GM21717 (cell line): ENCODE results near the gene PRICKLE4.

Source experiments
- ATAC-seq: cut with Tn5 transposase; IDR thresholded peaks from one replicate; pipeline ENCODE4 v1.9.1; 2021; ENCODE audit warnings: mild to moderate bottlenecking, moderate library complexity; ENCODE audit not compliant: unreplicated experiment

Gene PRICKLE4

GRCh38 chr6:41769376-41769775 lies 11.2 kb upstream of the PRICKLE4 start:
- ATAC-seq: no peak

- no peak for ATAC-seq
Measured at GRCh38 chr6:41770381-41771057, 10.1 kb upstream of the PRICKLE4 start.

GRCh38 chr6:41771058-41771983 lies 9.3 kb upstream of the PRICKLE4 start:
- ATAC-seq: no peak

- ATAC-seq: no peak
Measured at GRCh38 chr6:41774841-41775240, 5.7 kb upstream of the PRICKLE4 start.

GRCh38 chr6:41775293-41775882 lies 5.2 kb upstream of the PRICKLE4 start:
- ATAC-seq: no peak

GRCh38 chr6:41777551-41778285 lies 2.9 kb upstream of the PRICKLE4 start:
- ATAC-seq: no peak

GRCh38 chr6:41778895-41779294 lies 1.7 kb upstream of the PRICKLE4 start:
- no peak for ATAC-seq

- peak; percentile 4 for ATAC-seq
Measured at GRCh38 chr6:41779336-41779735, 1.2 kb upstream of the PRICKLE4 start.

GRCh38 chr6:41779788-41780550 lies 613 bp upstream of the PRICKLE4 start, which contains the start of gene FRS3:
FRS3 (minus strand) TSS chr6:41779900; CDS start chr6:41776987, 2,913 bp downstream.
- peak; percentile 76 for ATAC-seq

GRCh38 chr6:41781366-41781730 lies 766 bp downstream of the PRICKLE4 start:
- no peak for ATAC-seq

GRCh38 chr6:41783106-41783780 lies 2.7 kb downstream of the PRICKLE4 start:
- ATAC-seq: no peak

GRCh38 chr6:41784581-41785171 lies 4.1 kb downstream of the PRICKLE4 start:
- ATAC-seq: no peak

- no peak for ATAC-seq
Measured at GRCh38 chr6:41785254-41785653, 4.7 kb downstream of the PRICKLE4 start.

- ATAC-seq: peak; percentile 6
Measured at GRCh38 chr6:41785689-41786450, 5.3 kb downstream of the PRICKLE4 start.

- peak; percentile 54 for ATAC-seq
Measured at GRCh38 chr6:41786451-41787218, 6.1 kb downstream of the PRICKLE4 start.

GRCh38 chr6:41787219-41787917 lies 6.8 kb downstream of the PRICKLE4 start, which contains the start of gene TOMM6:
TOMM6 (plus strand) TSS chr6:41787694; CDS start chr6:41787698, 4 bp downstream.
- peak; percentile 73 for ATAC-seq

GRCh38 chr6:41789390-41789724 lies 8.8 kb downstream of the PRICKLE4 start:
- ATAC-seq: no peak
